GM10248 (cell line): ENCODE results near the gene IDE.

ENCODE experiments used
- CTCF ChIA-PET: fragments of 300-600 bp; sonication (Branson Sonifier 250); formaldehyde crosslinking; extraction: SDS; loops from one replicate; lab custom pipeline; 2021; ENCODE audit warnings: antibody characterized with exemption; lab: Yijun Ruan, JAX
- POLR2A ChIA-PET: fragments of 350-650 bp; sonication (Branson Sonifier 250); formaldehyde crosslinking; extraction: SDS; loops from one replicate; lab custom pipeline; 2020; ENCODE audit warnings: antibody characterized with exemption; lab: Yijun Ruan, JAX
- DNase-seq: peaks from one replicate; pipeline ENCODE4 v3.0.0; 2012; ENCODE audit errors: extremely low spot score
- TF ChIP-seq, protein P1 (sequence below): IDR thresholded peaks from 2 replicates; pipeline ENCODE4 v1.5.1; 2012; ENCODE audit warnings: mild to moderate bottlenecking, low read depth; ENCODE audit errors: extremely low read depth, missing control alignments, control extremely low read depth

IDE gene

DNA sequence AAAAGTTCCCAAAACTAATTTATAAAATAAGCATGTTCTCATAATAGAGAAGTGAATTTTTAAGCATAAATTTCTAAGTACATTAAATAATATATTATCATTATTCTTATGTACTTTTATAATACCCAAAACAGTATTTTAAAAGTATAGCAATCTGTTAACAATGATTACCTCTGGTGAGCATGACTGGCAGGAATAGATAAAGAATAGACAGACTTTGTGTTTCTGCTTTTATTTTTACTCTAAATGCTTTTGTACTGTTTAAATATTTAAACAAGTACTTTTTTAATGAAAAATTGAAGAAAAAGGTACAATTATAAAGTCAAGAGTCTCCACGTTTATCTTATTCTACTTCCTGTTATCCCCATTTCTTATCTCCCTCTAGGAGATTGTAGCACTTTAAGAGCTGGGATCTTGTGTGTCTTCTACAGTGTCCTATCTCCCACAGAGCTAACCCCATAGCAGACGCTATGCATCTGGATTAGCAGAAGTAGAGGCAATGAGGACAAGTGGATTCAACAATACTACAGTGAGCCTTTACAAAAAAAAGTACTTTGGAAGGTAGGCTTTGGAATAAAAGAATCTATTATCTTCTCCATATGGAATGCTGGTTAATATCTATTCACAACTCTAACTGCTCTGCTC is 42.9 kb downstream of the IDE start:
- POLR2A ChIA-PET, result no interaction called here
- TF ChIP-seq, protein P1, sequence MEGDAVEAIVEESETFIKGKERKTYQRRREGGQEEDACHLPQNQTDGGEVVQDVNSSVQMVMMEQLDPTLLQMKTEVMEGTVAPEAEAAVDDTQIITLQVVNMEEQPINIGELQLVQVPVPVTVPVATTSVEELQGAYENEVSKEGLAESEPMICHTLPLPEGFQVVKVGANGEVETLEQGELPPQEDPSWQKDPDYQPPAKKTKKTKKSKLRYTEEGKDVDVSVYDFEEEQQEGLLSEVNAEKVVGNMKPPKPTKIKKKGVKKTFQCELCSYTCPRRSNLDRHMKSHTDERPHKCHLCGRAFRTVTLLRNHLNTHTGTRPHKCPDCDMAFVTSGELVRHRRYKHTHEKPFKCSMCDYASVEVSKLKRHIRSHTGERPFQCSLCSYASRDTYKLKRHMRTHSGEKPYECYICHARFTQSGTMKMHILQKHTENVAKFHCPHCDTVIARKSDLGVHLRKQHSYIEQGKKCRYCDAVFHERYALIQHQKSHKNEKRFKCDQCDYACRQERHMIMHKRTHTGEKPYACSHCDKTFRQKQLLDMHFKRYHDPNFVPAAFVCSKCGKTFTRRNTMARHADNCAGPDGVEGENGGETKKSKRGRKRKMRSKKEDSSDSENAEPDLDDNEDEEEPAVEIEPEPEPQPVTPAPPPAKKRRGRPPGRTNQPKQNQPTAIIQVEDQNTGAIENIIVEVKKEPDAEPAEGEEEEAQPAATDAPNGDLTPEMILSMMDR, result no peak
- CTCF ChIA-PET, result interaction anchor here (8.8 kb wide), 1 partner anchor 14 kb away, joined by 45 read pairs; no protein-coding TSS in a partner anchor
- DNase-seq, result no peak

DNA sequence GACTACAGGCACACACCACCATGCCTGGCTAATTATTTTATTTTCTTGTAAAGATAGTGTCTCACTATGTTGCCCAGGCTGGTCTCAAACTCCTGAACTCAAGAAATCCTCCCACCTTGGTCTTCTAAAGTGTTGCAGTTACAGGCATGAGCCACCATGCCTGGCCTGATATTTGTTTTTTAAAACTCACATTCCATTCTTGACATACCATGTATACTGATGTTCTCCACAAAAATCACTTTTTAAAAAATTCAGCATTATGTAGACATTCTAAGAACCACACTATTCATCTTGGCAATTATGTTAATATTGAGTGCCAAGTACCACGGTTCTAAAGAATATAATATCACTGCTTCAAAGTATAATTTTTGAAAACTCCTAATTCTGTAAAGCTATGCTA is 43.5 kb downstream of the IDE start:
- ChIA-PET POLR2A (no interaction called here), CTCF (interaction anchor here (1.2 to 8.8 kb wide), 2 partner anchors 10 to 14 kb away, joined by 3 to 45 read pairs; no protein-coding TSS in a partner anchor)
- no peak for DNase-seq
- TF ChIP-seq, protein P1, result no peak

DNA sequence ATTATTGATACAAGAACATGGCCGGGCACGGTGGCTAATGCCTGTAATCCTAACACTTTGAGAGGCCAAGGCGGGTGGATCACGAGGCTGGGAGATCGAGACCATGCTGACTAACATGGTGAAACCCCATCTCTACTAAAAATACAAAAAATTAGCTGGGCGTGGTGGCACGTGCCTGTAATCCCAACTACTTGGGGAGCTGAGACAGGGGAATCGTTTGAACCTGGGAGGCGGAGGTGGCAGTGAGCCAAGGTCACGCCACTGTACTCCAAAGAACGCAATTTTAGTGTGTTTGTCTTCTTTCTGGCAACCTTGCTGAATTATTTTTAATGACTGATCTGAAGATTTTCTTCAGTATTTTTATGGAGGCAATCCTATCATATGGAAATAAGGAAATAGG is 46.2 kb downstream of the IDE start:
- no peak for DNase-seq
- ChIA-PET POLR2A (no interaction called here), CTCF (interaction anchor here (1.7 to 8.8 kb wide), 2 partner anchors 11 to 16 kb away, joined by 3 to 45 read pairs; no protein-coding TSS in a partner anchor)
- TF ChIP-seq, protein P1, result no peak

DNA sequence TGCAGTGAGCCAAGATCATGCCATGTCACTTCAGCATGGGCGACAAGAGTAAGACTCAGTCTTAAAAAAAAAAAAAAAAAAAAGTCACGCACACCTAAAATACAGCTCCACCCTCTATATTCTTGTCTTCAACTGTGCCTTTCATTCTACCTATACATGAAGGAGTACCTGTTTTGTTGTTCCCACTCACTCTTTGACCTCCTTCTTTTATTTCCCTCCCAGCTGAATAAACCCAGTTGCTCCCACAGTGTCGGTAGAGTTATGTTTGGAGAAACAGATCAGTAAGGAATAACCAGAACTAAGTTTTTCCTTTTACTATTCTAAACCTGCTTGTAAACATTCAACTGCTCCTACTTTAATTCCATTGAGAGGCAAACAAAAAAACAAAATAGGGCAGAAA is 50.3 kb downstream of the IDE start:
- ChIA-PET POLR2A (no interaction called here), CTCF (interaction anchor here (0.9 to 1.5 kb wide), 4 partner anchors 9 to 68 kb away, joined by 3 to 5 read pairs (median 4); no protein-coding TSS in a partner anchor)
- DNase-seq, result no peak
- TF ChIP-seq, protein P1, result no peak

DNA sequence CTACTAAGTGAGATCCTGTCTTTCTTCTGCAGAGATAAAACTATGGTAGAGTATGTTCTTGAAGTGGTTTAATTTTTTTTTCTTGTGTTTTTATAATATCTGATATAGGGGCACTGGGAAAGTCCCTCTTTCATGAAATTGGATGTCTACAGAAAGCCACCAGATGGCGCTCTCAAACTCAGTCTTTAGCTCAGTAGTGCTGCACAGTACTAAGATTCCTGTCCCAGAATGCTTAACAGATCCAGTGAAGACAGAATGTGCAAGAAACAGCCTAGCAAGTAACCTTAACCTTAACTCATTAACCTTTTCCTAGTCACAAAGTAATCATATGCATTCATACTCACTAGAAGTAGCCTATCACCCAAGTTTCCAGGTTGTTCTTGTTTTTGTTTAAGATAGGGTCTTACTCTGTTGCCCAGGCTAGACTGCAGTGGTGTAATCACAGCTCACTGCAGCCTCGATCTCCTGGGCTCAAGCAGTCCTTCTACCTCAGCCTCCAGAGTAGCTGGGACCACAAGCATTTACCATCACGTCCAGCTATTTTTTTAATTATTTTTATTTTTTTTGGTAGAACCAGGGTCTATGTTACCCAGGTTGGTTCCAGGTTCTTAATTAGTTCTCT is 56.7 kb downstream of the IDE start:
- CTCF ChIA-PET, result interaction anchor here (0.7 to 3.9 kb wide), 37 partner anchors 8 to 544 kb away, joined by 3 to 63 read pairs (median 4); partner anchors contain the start of genes EXOC6 and IDE
- POLR2A ChIA-PET, result interaction anchor here (0.9 kb wide), 1 partner anchor 57 kb away, joined by 3 read pairs; the partner anchor contains the start of gene IDE
- peak; percentile 70 for DNase-seq
- TF ChIP-seq, protein P1, result peak; percentile 75

DNA sequence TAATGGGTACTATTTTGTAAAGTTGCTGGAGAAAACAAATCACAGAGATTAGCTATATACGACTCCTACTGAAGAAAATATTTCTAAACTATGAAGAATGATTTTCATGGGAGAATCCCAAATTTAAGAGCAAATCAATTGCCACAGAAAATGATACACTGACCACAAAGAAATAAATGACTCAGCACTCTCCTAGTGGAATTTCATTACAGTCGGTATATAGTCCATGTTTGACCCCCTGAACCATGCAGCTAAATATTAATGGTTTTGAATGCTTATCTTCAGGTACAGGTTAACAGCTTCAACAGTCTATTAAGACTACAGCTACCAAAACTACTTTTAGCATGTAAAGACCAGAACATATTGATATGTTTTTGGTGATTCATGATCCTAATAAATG is 65.0 kb downstream of the IDE start:
- POLR2A ChIA-PET, result no interaction called here
- CTCF ChIA-PET, result interaction anchor here (1.0 to 1.3 kb wide), 2 partner anchors 8 to 23 kb away, joined by 3 read pairs; no protein-coding TSS in a partner anchor
- TF ChIP-seq, protein P1, result no peak
- no peak for DNase-seq
